Activated CD4-positive, alpha-beta T cell treated with anti-CD3 and anti-CD28 coated beads, Interleukin-2, amount 10 ng/mL, durations not matched to agents 7 days and 5 days (primary cell): Measurements from ENCODE around the gene KCMF1. TPM values are rescaled to one million over a fixed set of nuclear protein-coding genes. Genes with fewer than 3 reads are reported as not detected.

Experiments
- CTCF ChIA-PET: fragments of 350-600 bp; sonication (Branson Sonifier 250); formaldehyde crosslinking; loops from one replicate; lab custom pipeline; 2021; ENCODE audit warnings: antibody characterized with exemption; lab: Charles Lee
- POLR2A ChIA-PET: fragments of 350-600 bp; sonication (Branson Sonifier 250); formaldehyde crosslinking; loops from one replicate; lab custom pipeline; 2021; ENCODE audit warnings: antibody characterized with exemption; lab: Charles Lee
- DNase-seq: peaks from one replicate; pipeline ENCODE4 v3.0.0-alpha.2; 2020
- H3K27ac Mint-ChIP-seq: one replicate; pipeline ENCODE4 v1.8.0; 2021; ENCODE audit warnings: mild to moderate bottlenecking, moderate library complexity, mixed read lengths
- H3K27me3 Mint-ChIP-seq: one replicate; pipeline ENCODE4 v1.8.0; 2021; ENCODE audit warnings: mixed read lengths
- H3K36me3 Mint-ChIP-seq: one replicate; pipeline ENCODE4 v1.8.0; 2021; ENCODE audit warnings: low read depth, mixed read lengths
- H3K4me1 Mint-ChIP-seq: one replicate; pipeline ENCODE4 v1.8.0; 2021; ENCODE audit warnings: mixed read lengths
- H3K4me3 Mint-ChIP-seq: one replicate; pipeline ENCODE4 v1.8.0; 2021; ENCODE audit warnings: mild to moderate bottlenecking, moderate library complexity, mixed read lengths
- H3K9me3 Mint-ChIP-seq: one replicate; pipeline ENCODE4 v1.8.0; 2021; ENCODE audit warnings: mixed read lengths
- total RNA-seq, 2 experiments: library from RNA; stranded (reverse); gene quantifications; one replicate each; pipeline ENCODE4 v1.2.3, GENCODE V29; 2021

KCMF1 gene
- total RNA-seq, 2 experiments from 2014 or later: 74.7 to 75.7 TPM

DNA sequence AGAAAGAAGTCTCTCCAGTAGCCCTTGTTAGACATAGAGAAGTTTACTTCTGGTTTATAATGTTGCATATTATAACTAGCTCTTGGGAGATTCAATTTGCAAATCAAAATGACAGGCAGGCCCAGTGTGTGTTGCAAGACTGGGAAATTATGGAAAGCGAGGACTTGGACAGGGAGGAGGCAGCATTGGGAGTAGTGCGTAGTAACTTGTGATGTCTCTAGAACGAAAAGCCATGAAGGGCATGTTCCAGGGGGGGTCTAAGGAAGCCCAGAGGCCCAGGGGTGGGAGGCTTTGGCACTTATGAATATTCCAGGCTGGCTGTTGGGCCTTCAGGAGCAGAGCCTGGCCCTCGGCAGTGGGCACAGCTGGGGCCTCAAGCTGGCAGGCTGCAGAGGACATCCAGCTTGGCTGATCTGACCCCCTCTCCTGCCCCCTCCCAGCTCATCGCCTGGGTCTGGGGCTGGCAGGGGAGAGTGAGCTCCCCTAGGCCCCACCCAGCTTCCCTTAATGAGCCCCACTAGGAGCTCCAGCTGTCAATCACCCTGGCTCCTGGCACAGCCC is 107.0 kb downstream of the KCMF1 start:
- Mint-ChIP-seq H3K27ac (no peak overlapping the region), H3K4me1 (no peaks in the 10 kb centered on the region), H3K36me3 (no peaks in the 10 kb centered on the region), H3K4me3 (no peak overlapping the region), H3K27me3 (peaks cover 16% of the 10 kb centered on the region), H3K9me3 (peaks cover 5% of the 10 kb centered on the region)
- no peak for DNase-seq
- CTCF ChIA-PET: interaction anchor here (1.1 kb wide), 1 partner anchor 10 kb away, joined by 3 read pairs; no protein-coding TSS in a partner anchor
- POLR2A ChIA-PET: no interaction called here

DNA sequence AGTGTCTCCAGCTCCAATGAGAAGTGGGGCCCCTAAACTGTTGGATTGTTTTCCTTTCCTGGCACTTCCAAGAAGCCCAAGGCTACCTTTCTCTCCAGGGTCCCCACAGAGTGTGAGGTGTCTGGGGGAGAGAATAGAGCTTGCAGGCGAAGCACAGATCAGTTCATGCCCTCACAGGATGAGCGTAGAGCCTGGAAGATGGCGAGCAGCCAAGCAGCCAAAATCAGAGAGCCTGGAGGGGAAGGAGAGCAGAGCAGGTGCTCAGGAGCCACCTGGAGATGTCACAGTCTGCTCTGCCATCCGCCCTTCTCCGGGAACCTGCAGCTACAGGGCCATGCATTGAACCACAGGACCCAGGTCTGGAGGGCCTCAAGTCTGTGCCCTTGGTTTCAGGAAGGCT is 107.6 kb downstream of the KCMF1 start:
- Mint-ChIP-seq H3K27ac (no peak overlapping the region), H3K4me1 (no peaks in the 10 kb centered on the region), H3K27me3 (peaks cover 14% of the 10 kb centered on the region), H3K36me3 (no peaks in the 10 kb centered on the region), H3K4me3 (no peak overlapping the region), H3K9me3 (peaks cover 5% of the 10 kb centered on the region)
- ChIA-PET CTCF (interaction anchor here (0.9 to 1.1 kb wide), 2 partner anchors 11 to 219 kb away, joined by 3 read pairs; no protein-coding TSS in a partner anchor), POLR2A (no interaction called here)
- DNase-seq: no peak

GRCh38 chr2:85083092-85083491 is 112.1 kb downstream of the KCMF1 start:
- DNase-seq: no peak
- H3K4me3 Mint-ChIP-seq: no peak overlapping the region
- H3K9me3 Mint-ChIP-seq: peaks cover 5% of the 10 kb centered on the region
- ChIA-PET CTCF (no interaction called here), POLR2A (no interaction called here)
- no peaks in the 10 kb centered on the region for H3K4me1 Mint-ChIP-seq
- H3K27ac Mint-ChIP-seq: no peak overlapping the region
- H3K27me3 Mint-ChIP-seq: peaks cover 16% of the 10 kb centered on the region
- H3K36me3 Mint-ChIP-seq: no peaks in the 10 kb centered on the region

DNA sequence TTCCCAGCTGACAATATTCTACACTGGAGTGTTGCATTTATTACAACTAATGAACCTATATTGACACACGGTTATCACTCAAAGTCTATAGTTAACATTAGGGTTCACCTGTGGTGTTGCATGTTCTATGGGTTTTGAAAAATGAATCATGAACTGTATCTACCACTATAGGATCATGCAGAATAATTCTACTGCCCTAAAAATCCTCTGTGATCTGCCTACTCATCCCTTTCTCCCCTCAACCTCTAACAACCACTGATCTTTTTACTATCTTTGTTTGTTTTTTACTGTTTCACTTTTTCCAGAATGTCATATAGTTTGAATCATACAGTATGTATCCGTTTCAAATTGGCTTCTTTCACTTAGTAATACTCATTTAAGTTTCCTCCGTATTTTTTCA is 114.6 kb downstream of the KCMF1 start:
- Mint-ChIP-seq H3K27me3 (peaks cover 16% of the 10 kb centered on the region), H3K27ac (no peak overlapping the region), H3K9me3 (peaks cover 5% of the 10 kb centered on the region), H3K4me1 (no peaks in the 10 kb centered on the region), H3K36me3 (no peaks in the 10 kb centered on the region), H3K4me3 (no peak overlapping the region)
- ChIA-PET CTCF (no interaction called here), POLR2A (no interaction called here)
- no peak for DNase-seq

- Mint-ChIP-seq H3K4me3 (no peak overlapping the region), H3K27ac (no peak overlapping the region), H3K36me3 (no peaks in the 10 kb centered on the region), H3K27me3 (peaks cover 13% of the 10 kb centered on the region), H3K4me1 (no peaks in the 10 kb centered on the region), H3K9me3 (no peaks in the 10 kb centered on the region)
- POLR2A ChIA-PET: no interaction called here
- CTCF ChIA-PET: no interaction called here
- no peak for DNase-seq
Measured at GRCh38 chr2:85087541-85087940, 116.6 kb downstream of the KCMF1 start.

DNA sequence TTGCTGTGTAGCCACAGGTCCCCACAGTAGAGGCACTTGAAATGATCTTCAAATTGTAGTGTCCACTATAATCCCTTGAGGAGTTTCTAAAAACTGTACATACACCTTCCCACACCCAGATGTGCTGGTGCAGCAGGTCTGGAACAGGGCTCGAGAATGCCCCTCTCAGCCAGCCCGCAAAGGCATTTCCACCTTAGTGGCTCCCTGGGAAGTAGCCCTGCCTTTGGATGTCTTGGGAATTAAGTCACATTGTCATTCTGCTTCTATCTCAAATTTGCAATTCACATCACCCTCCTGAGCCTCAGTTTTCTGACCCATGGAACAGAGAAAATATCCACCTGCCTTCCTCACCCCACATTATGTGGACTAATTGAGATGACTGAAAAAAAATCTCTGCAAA is 118.0 kb downstream of the KCMF1 start:
- no peaks in the 10 kb centered on the region for H3K36me3 Mint-ChIP-seq
- no peaks in the 10 kb centered on the region for H3K4me1 Mint-ChIP-seq
- no peak overlapping the region for H3K27ac Mint-ChIP-seq
- no peaks in the 10 kb centered on the region for H3K9me3 Mint-ChIP-seq
- ChIA-PET CTCF (no interaction called here), POLR2A (no interaction called here)
- H3K27me3 Mint-ChIP-seq: peaks cover 7% of the 10 kb centered on the region
- no peak overlapping the region for H3K4me3 Mint-ChIP-seq
- no peak for DNase-seq

DNA sequence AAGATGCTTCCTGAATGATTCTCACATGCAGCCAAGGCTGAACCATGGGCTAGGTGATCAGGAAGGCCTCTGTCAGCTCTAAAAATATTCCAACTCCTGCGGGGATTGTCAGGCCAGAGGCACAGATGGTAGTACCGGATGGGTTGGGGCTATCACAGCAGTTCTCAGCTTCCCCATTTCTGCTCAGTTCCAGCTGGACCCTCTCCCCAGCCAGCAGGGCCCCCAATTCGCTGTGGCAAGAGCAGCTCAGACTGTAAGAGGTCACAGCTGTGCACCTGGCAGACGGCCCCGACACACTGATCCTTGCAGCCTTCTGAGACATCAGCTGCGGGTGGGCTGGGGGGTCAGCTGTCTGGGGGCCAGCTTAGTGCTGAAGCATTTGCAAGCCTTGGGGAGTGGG is 118.6 kb downstream of the KCMF1 start:
- no peak overlapping the region for H3K4me3 Mint-ChIP-seq
- ChIA-PET CTCF (no interaction called here), POLR2A (no interaction called here)
- no peak for DNase-seq
- H3K4me1 Mint-ChIP-seq: no peaks in the 10 kb centered on the region
- no peaks in the 10 kb centered on the region for H3K36me3 Mint-ChIP-seq
- peaks cover 3% of the 10 kb centered on the region for H3K27me3 Mint-ChIP-seq
- H3K9me3 Mint-ChIP-seq: no peaks in the 10 kb centered on the region
- no peak overlapping the region for H3K27ac Mint-ChIP-seq

GRCh38 chr2:85091838-85092237 is 120.9 kb downstream of the KCMF1 start:
- Mint-ChIP-seq H3K27me3 (no peaks in the 10 kb centered on the region), H3K27ac (no peak overlapping the region), H3K4me3 (no peak overlapping the region), H3K36me3 (no peaks in the 10 kb centered on the region), H3K9me3 (no peaks in the 10 kb centered on the region), H3K4me1 (no peaks in the 10 kb centered on the region)
- POLR2A ChIA-PET: no interaction called here
- CTCF ChIA-PET: no interaction called here
- no peak for DNase-seq

DNA sequence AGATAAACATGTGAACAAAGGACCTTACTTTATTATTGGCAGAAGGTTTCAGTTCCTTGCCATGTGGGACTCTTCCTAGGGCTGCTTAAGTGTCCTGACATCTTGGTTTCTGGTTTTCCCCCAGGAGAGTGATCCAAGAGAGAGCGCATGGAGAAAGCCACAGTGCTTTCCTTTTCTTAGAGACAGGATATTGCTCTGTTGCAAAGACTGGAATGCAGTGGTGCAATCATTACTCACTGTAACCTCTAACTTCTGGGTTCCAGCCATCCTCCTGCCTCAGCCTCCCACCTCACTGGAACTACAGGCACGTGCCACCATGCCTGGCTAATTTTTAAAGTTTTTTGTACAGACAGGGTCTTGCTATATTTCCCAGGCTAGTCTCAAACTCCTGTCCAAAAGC is 124.1 kb downstream of the KCMF1 start:
- H3K4me1 Mint-ChIP-seq: no peaks in the 10 kb centered on the region
- H3K36me3 Mint-ChIP-seq: no peaks in the 10 kb centered on the region
- POLR2A ChIA-PET: no interaction called here
- no peaks in the 10 kb centered on the region for H3K9me3 Mint-ChIP-seq
- DNase-seq: no peak
- CTCF ChIA-PET: interaction anchor here (0.6 to 0.7 kb wide), 2 partner anchors 15 to 81 kb away, joined by 3 read pairs; no protein-coding TSS in a partner anchor
- no peak overlapping the region for H3K4me3 Mint-ChIP-seq
- H3K27me3 Mint-ChIP-seq: peaks cover 3% of the 10 kb centered on the region
- H3K27ac Mint-ChIP-seq: no peak overlapping the region

GRCh38 chr2:85096616-85097015 is 125.7 kb downstream of the KCMF1 start:
- POLR2A ChIA-PET: no interaction called here
- no peak for DNase-seq
- Mint-ChIP-seq H3K27ac (no peak overlapping the region), H3K27me3 (peaks cover 7% of the 10 kb centered on the region), H3K36me3 (no peaks in the 10 kb centered on the region), H3K4me1 (no peaks in the 10 kb centered on the region), H3K9me3 (no peaks in the 10 kb centered on the region), H3K4me3 (no peak overlapping the region)
- CTCF ChIA-PET: no interaction called here

DNA sequence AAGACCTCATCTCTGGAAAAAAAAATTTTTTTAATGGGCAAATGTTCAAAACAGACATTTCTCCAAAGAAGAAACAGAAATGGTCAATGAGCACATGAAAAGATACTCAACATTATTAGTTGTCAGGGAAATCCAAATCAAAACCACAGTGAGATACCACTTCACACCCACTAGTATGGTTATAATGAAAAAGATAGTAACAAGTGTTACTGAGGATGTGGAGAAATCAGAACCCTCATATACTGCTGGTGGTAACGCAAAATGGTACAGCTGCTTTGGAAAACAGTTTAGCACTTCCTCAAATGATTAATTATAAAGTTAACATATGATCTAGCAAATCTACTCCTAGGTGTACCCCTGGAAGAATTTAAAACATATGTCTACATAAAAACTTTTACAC is 133.3 kb downstream of the KCMF1 start:
- no peak for DNase-seq
- H3K9me3 Mint-ChIP-seq: no peaks in the 10 kb centered on the region
- H3K4me1 Mint-ChIP-seq: no peaks in the 10 kb centered on the region
- ChIA-PET CTCF (no interaction called here), POLR2A (no interaction called here)
- H3K27ac Mint-ChIP-seq: no peak overlapping the region
- H3K27me3 Mint-ChIP-seq: peaks cover 12% of the 10 kb centered on the region
- no peaks in the 10 kb centered on the region for H3K36me3 Mint-ChIP-seq
- no peak overlapping the region for H3K4me3 Mint-ChIP-seq

- ChIA-PET CTCF (no interaction called here), POLR2A (no interaction called here)
- no peak for DNase-seq
Measured at GRCh38 chr2:85106489-85107180, 135.7 kb downstream of the KCMF1 start.

More at GRCh38 chr2:85106489-85107180, 135.7 kb downstream of the KCMF1 start:
- Mint-ChIP-seq H3K36me3 (no peaks in the 10 kb centered on the region), H3K4me1 (no peaks in the 10 kb centered on the region), H3K27ac (no peak overlapping the region), H3K4me3 (no peak overlapping the region), H3K27me3 (peaks cover 9% of the 10 kb centered on the region), H3K9me3 (no peaks in the 10 kb centered on the region)
